NCI-H1092 treated with DMSO at 0.1 percent for 48 hours (cell line): ENCODE measurements around the gene CYB5R2.

Experiments
- DNase-seq: peaks from one replicate; lab custom pipeline; 2025; lab: John Stamatoyannopoulos, UW

The CYB5R2 gene

DNA sequence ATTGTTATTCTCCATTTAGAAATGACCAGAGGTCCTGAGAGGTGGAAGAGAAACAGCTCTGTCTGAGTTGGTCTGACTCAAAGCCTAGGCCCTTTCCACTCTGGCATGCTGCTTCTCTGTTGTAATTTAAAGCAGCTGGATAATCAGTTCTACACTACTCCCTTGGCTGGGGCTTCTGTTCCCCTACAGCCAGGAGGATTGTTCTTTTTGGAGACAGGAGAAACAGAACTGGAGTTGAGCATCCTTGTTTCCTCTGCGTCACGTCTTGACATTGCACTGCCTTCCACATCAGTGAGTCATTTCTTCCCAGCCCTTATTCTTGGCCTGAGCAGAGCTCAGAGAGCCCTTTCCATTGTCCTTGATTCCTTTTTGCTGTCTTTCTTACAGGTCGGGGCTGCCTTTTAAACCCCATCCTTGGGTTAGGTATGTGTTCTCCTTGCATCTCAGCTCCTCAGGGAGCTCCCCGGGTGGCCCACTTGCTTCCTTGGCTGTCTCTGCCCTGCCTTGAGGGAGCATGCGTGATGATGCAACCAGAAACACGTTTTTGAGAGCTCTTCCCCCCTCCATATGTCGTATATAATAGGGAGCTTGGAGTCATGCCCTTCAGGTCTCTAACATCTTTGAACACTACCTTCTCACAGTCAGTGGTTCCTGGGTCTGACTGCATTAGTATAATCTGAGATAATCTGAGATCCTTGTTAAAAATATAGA, 35.7 kb downstream of the CYB5R2 start:
- no peak for DNase-seq

DNA sequence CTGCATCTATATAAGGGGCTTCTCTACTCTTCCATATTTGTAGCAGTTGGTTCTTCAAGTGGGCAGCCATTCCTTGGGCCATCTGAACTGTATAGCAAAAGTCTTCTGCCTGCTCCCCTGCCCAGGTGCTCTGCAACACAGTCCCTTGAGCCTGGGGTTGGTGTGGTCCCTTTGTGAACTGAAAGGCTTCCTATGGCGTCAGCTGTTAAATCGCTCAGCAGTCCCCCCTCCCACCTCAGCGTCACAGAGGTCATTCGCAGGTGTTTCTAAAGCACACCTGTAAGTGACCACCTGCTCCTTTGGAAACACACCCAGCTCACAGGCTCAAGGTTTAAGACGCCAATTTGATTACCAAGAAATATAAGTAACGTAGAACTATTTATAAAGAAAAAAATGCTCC, 37.0 kb downstream of the CYB5R2 start:
- no peak for DNase-seq

DNA sequence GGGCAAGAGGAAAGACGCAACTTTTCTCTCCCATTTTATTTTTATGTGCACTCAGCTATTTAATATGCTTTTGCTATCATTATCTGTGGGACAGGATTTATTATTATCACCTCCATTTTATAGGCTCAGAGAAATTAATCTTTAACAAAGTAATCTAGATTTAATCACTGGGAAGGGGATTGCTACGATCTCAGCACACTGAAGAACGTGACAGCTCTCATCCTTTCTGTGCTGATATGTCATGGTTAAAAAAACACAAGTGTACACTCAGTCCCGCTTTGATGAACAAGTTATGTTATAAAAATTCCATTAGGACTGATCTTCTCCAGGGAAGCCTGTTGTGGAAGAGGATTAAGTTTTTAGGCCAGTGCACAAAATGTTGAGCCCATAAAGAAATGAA, 37.6 kb downstream of the CYB5R2 start:
- DNase-seq: no peak

DNA sequence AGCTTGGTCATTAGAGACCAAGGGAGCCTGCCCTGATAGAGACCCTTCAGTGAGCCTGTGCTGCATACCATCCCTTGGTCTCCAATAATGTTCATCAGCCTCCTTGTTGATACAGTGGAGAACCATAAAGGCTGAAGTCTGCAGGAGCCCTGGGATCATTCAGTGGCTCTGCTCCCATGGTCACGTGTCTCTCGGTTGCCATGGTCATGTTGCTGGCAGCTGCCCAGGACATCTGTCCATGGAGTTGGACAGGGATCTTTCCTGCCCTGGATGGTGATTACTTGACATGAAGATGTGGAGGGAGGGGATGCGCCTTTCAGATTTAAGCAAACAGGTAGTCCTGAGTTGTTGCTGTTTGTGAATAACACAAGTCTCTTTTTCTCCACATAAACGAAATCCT, 38.2 kb downstream of the CYB5R2 start:
- no peak for DNase-seq

DNA sequence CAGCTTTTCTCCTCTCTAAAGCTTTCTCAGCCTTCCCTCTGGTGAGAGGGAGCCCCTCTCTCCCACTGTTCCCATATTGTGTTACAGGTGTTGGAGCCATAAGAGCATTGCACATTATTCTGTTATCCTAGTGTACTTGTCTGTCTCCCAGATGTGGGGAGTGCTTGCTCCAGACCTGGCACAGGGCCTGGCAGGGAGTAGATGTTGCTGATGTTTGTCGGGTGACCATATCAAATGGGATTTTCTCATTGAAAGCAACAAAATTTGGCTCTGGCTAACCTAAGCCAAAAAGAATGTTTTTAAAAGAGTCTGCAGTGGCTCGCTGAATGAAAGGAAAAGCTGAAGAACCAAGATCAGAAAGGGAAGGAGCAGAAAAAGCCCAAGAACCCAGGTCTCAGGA, 41.1 kb downstream of the CYB5R2 start:
- no peak for DNase-seq

DNA sequence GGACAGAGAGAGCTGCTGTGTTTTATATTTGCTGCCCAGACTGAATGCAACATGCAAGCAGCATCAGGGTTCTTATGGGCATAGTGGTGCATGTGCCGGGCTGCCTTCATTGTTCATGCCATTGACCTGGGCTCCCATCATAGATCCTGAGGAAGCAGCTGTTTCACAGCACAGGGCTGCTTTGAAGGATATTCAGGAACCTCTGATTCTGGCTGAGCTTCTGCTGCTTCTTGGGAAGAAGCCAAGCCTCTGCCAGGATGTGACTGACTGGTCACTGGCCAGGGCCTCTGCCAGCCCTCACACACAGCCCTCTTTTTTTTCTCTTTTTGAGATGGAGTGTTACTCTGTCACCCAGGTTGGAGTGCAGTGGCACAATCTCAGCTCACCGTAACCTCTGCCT, 43.3 kb downstream of the CYB5R2 start:
- DNase-seq: no peak

DNA sequence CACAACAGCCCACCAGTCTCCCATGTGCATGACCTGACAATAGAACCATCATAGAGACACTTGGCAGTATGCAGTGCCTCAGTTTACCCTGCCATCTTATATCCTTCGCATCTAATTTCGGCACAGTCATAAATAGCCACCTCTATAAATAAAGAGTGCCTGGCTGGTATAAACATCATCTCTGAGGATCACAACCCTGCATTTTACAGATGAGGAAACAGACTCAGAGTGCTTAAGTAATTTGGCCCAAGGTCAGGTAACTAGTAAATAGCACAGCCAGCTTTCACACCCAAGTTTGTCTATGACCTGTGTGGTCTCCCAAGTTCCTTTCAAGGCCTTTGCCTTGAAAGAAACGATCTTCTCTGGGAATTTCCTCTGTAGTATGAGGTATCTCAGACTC, 44.6 kb downstream of the CYB5R2 start:
- DNase-seq: no peak

DNA sequence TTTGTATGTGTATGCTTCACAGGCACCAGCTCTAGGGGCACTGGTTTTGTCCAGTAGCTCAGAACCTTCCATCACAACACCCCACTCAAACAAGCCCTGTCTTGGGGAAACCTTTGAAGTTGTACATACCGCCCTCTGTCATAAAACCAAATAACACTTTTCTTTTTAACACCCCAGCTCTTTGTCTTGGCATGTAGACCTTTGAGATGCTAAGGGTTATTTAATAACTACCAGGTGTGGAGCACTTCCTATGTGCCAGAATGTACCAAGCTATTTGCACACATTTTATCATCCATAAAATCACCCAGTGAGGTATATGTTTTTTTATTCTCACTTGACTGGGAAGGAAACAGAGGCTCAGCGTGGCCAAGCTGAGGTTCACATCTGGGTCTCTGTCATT, 50.6 kb downstream of the CYB5R2 start:
- DNase-seq: no peak

DNA sequence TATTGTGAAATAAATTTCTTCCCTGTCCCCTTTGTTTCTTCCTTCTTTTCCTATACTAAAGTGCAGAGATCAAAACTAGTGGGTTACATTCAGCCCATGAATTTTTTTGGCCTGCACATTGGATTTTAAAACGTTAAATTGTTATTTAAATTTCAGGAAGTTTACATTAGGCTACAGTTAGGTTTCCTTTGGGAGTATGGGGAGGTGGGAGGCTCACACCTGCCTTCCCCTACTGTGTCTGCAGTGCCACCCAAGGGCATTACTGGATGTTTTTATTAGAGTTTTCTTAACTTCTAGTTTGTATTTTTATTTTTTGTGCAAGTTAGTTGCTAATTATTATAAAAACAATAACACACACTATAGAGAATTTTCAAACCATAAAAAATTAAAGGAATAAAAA, 51.7 kb downstream of the CYB5R2 start:
- DNase-seq: no peak

DNA sequence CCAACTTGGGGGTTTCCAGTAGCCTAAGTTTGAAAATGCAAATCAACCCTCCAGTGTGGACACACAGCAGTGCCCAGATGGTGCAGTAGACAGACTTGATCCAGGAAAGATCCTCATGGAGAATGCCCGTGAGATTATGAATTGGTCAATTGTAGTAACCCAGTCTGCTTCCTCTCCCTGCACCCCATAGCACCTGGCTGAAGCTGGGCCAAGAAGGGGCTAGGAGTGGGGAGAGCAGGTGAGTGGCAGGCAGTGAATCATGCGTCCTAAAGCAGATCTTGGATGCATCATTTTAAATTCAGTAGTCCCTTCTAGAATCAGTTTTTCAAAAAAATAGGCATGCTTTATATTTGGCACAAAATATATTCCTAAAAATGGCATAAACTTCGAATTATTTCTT, 52.2 kb downstream of the CYB5R2 start:
- DNase-seq: no peak

DNA sequence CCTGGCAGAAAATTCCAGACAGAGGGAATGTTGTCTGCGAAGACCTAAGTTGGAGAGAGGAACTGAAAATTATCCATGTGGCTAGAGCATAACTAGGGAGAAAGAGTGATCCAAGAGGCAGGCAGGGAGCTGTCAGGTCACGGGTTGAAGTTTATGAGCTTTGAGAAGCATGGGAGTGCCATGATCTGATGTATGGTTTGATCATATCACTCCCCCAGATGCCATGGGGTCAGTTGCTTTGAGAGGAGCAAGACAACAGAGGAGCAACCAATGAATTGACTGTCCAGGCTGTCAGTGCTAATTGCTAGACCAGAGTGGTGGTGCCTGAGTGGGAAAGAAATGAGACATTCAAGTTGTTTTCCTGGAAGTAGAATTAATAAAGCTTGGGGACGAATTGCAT, 54.0 kb downstream of the CYB5R2 start:
- DNase-seq: no peak

DNA sequence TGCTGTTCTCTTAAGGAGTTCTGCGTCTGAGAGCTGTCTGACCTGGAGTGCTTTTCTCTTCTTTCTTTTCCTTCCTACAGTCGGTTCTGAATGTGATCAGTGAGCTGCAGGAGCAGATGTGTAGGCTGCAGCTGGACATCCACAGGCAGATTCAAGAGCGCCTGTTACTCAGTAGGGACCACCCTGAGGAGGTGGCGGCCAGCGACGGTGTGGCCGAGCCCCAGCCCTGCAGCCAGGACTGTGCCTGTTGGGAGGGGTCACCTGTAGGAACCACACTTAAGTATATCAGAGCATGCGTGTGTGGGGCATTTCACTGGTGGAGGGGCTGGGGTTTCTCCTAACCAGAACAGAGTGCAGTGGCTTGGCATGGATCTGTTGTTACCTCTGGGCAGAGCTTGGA, 56.3 kb downstream of the CYB5R2 start:
- DNase-seq: no peak
